ENCODE measurements around the gene TBC1D22A. TPM values are rescaled to one million over a fixed set of nuclear protein-coding genes. Genes with fewer than 3 reads are reported as not detected.

TBC1D22A gene
- total RNA-seq, 1 experiment from 2014 or later: 20.9 TPM

- Histone ChIP-seq H3K79me2 (ENCODE audit: insufficient read depth, low read length) (no peaks in the 10 kb centered on the region), H4K20me1 (ENCODE audit: insufficient read depth) (no peaks in the 10 kb centered on the region), H2AFZ (ENCODE audit: low read depth, low read length, poor library complexity, severe bottlenecking) (no peak overlapping the region), H3K9me3 (ENCODE audit: control insufficient read depth in 1 of 2, insufficient read depth in 1 of 2, low read depth in 1 of 2, low read length in 2 of 2) (no peaks in the 10 kb centered on the region), H3K4me1 (ENCODE audit: control insufficient read depth in 1 of 2, insufficient read depth in 2 of 2, low read length in 2 of 2) (no peaks in the 10 kb centered on the region), H3K4me3 (replicated peaks in 1 of 2; ENCODE audit: low read depth in 1 of 2, low read length in 2 of 2) (no peak overlapping the region), H3K9me2 (ENCODE audit: insufficient read depth) (no peaks in the 10 kb centered on the region), H3K4me2 (ENCODE audit: low read length) (no peak overlapping the region), H3K36me3 (ENCODE audit: control insufficient read depth in 1 of 2, insufficient read depth in 2 of 2, low read length in 2 of 2) (0 out of 4 replicates have a peak, but pooled peaks cover 0 to 5% of the 10 kb centered on the region in 2 experiments), H3K27me3 (ENCODE audit: insufficient read depth, low read length) (no peaks in the 10 kb centered on the region), H3K9ac (ENCODE audit: low read length) (no peak overlapping the region), H3K27ac (ENCODE audit: low read depth, low read length) (no peak overlapping the region)
- DNase-seq (ENCODE audit: low read depth, low spot score) (no peak), ATAC-seq (no peak)
- BruUV-seq (replicated peaks): no TSS peak
- ChIA-PET POLR2A (no interaction called here), RAD21 (ENCODE audit: low non-redundant PET in 1 of 2, low total read pairs in 2 of 2, uncharacterized antibody in 2 of 2, unreplicated experiment in 2 of 2) (no interaction called here), CTCF (no interaction called here)
- TF ChIP-seq CTCF (IDR thresholded peaks at IDR 0.05 in 2 of 3, conservative IDR thresholded peaks at IDR 0.05 in 1 of 3; ENCODE audit: borderline replicate concordance in 1 of 3, insufficient read depth in 1 of 3, low read depth in 2 of 3, low read length in 2 of 3) (no peak), YY1 (IDR thresholded peaks at IDR 0.05; ENCODE audit: extremely low read depth, insufficient replicate concordance, low read depth, low read length) (no peak), ATF3 (IDR thresholded peaks at IDR 0.05) (no peak), RAD21 (IDR thresholded peaks at IDR 0.05; ENCODE audit: low read depth) (no peak), REST (IDR thresholded peaks at IDR 0.05; ENCODE audit: low read depth) (no peak), SRF (IDR thresholded peaks at IDR 0.05; ENCODE audit: low read depth) (no peak), SIN3A (IDR thresholded peaks at IDR 0.05; ENCODE audit: low read depth) (no peak), POLR2A (IDR thresholded peaks at IDR 0.05; ENCODE audit: borderline replicate concordance, extremely low read depth, insufficient read depth, insufficient read length) (no peak), EGR1 (IDR thresholded peaks at IDR 0.05; ENCODE audit: low read depth) (no peak), ELF1 (IDR thresholded peaks at IDR 0.05; ENCODE audit: borderline replicate concordance, low read depth) (no peak)
- intact Hi-C loops (cut with micrococcal nuclease): no loop called here
Observed at GRCh38 chr22:46909237-46910030, 147.0 kb downstream of the TBC1D22A start.
